OCI-LY1 (cell line): ENCODE results near the gene ZDHHC14.

Source experiments
- H2AFZ ChIP-seq: fragments of 200-600 bp; sonication (generic), shearing (Covaris generic); 2 replicates; pipeline ENCODE4 v1.6.0; 2014; ENCODE audit warnings: antibody characterized with exemption, mild to moderate bottlenecking, low read length
- H3F3A ChIP-seq: fragments of 200-600 bp; sonication (generic), shearing (Covaris generic); 2 replicates; pipeline ENCODE4 v1.6.0; 2014; ENCODE audit warnings: mild to moderate bottlenecking, antibody characterized with exemption, low read length, moderate library complexity; ENCODE audit not compliant: insufficient read depth
- H3K27ac ChIP-seq: fragments of 200-600 bp; sonication (generic); 2 replicates; pipeline ENCODE4 v1.5.1; 2014; ENCODE audit warnings: low read length, mixed run types, mild to moderate bottlenecking, low read depth; ENCODE audit not compliant: poor library complexity, severe bottlenecking
- H3K27me3 ChIP-seq: fragments of 200-600 bp; sonication (generic); 2 replicates; pipeline ENCODE4 v1.6.0; 2014; ENCODE audit warnings: antibody characterized with exemption, mild to moderate bottlenecking, low read length, moderate library complexity; ENCODE audit not compliant: insufficient read depth
- H3K36me3 ChIP-seq: fragments of 200-600 bp; sonication (generic); 2 replicates; pipeline ENCODE4 v1.6.1; 2014; ENCODE audit warnings: mild to moderate bottlenecking, antibody characterized with exemption, low read length, moderate library complexity, mixed read lengths; ENCODE audit not compliant: insufficient read depth
- H3K4me1 ChIP-seq: fragments of 200-600 bp; sonication (generic); 2 replicates; pipeline ENCODE4 v1.5.1; 2014; ENCODE audit warnings: mild to moderate bottlenecking, low read length, moderate library complexity; ENCODE audit not compliant: insufficient read depth, severe bottlenecking
- H3K4me2 ChIP-seq: fragments of 200-600 bp; sonication (generic), shearing (Covaris generic); 2 replicates; pipeline ENCODE4 v1.6.1; 2014; ENCODE audit warnings: low read length
- H3K4me3 ChIP-seq: fragments of 200-600 bp; sonication (generic); 2 replicates; pipeline ENCODE4 v1.5.1; 2014; ENCODE audit warnings: low read length, low read depth, mild to moderate bottlenecking, mixed read lengths; ENCODE audit not compliant: poor library complexity, severe bottlenecking
- H3K79me2 ChIP-seq: fragments of 200-600 bp; shearing (Covaris generic); 2 replicates; pipeline ENCODE4 v1.6.1; 2016; ENCODE audit warnings: mixed run types, low read length, mixed read lengths; ENCODE audit not compliant: insufficient read depth
- H3K9ac ChIP-seq: fragments of 200-600 bp; sonication (generic), shearing (Covaris generic); 2 replicates; pipeline ENCODE4 v1.6.1; 2014; ENCODE audit warnings: mild to moderate bottlenecking, low read length, mixed read lengths
- H3K9me2 ChIP-seq: fragments of 200-600 bp; sonication (generic), shearing (Covaris generic); 2 replicates; pipeline ENCODE4 v1.6.1; 2014; ENCODE audit warnings: low read depth, mild to moderate bottlenecking, low read length, mixed read lengths
- H3K9me3 ChIP-seq: fragments of 200-600 bp; shearing (Covaris generic); 2 replicates; pipeline ENCODE4 v1.6.1; 2014; ENCODE audit warnings: low read length, mixed read lengths
- H4K20me1 ChIP-seq: fragments of 200-600 bp; sonication (generic), shearing (Covaris generic); 2 replicates; pipeline ENCODE4 v1.6.0; 2016; ENCODE audit warnings: mild to moderate bottlenecking, low read length; ENCODE audit not compliant: insufficient read depth
- EZH2 ChIP-seq: fragments of 200-600 bp; sonication (generic), shearing (Covaris generic); IDR thresholded peaks from 2 replicates; pipeline ENCODE4 v1.8.0; 2017; ENCODE audit warnings: borderline replicate concordance, mixed run types, mild to moderate bottlenecking, antibody characterized with exemption, low read length, moderate library complexity, mixed read lengths
- TF ChIP-seq, protein P1 (sequence below): fragments of 200-600 bp; sonication (generic), shearing (Covaris generic); IDR thresholded peaks from 2 replicates; pipeline ENCODE4 v1.5.1; 2017; ENCODE audit warnings: mild to moderate bottlenecking, antibody characterized with exemption, low read length, moderate library complexity, mixed read lengths

ZDHHC14 gene

DNA sequence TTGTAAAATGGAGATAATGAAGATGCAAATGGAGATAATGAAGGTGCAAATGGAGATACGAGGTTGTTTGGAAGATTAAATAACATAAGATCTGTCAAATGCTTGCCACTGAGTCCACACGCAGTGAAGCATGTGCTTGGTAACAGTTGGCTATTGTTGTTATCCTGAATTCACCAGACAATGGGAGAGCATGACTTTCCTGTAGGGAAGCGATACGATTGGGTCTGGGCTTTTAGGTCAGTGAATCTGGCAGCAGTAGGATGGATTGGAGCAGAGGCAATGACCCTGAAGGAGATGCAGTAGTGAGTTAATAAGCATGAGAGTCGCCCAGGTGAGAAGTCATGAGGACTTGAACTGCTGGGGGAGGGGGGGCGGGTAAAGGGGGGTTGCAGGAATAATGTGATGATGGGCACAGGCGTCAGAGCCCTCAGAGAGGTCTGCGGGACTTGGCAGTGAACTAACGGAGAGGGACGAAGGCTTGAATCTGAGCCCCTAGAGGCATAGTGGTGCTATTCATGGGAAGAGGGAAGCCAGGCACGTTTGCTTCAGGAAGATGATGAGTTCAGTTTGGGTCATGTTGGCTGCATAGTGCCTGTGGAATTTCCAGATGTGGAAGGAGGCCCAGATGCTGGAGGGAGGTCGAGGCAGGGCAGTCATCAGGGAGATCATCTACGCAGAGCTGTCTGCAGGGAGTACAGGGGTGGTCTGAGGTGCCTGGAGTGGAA is 55.4 kb downstream of the ZDHHC14 start:
- TF ChIP-seq, protein P1, sequence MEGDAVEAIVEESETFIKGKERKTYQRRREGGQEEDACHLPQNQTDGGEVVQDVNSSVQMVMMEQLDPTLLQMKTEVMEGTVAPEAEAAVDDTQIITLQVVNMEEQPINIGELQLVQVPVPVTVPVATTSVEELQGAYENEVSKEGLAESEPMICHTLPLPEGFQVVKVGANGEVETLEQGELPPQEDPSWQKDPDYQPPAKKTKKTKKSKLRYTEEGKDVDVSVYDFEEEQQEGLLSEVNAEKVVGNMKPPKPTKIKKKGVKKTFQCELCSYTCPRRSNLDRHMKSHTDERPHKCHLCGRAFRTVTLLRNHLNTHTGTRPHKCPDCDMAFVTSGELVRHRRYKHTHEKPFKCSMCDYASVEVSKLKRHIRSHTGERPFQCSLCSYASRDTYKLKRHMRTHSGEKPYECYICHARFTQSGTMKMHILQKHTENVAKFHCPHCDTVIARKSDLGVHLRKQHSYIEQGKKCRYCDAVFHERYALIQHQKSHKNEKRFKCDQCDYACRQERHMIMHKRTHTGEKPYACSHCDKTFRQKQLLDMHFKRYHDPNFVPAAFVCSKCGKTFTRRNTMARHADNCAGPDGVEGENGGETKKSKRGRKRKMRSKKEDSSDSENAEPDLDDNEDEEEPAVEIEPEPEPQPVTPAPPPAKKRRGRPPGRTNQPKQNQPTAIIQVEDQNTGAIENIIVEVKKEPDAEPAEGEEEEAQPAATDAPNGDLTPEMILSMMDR, result no peak

DNA sequence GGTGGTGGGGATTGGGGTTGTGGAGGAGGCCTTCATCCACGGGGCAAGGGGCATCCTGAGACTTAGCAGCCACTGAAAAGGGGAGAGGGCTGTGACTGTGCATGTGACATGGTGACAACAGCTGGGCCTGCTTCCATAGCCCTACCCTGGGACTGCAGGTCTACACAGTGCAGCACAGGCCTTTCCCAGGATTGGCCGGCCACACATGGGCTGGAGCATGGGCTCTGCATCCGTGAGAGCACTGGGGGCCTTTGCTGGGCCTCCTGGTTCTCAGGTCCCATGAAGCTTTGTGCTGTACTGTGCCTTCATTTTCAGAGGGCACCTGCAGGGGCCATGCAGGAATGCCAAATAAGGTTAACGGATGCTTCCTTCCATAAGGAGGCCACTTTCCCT is 56.0 kb downstream of the ZDHHC14 start:
- Histone ChIP-seq H4K20me1 (no peaks in the 10 kb centered on the region), H3K9me2 (no peaks in the 10 kb centered on the region), H3K27me3 (no peaks in the 10 kb centered on the region), H3F3A (no peaks in the 10 kb centered on the region), H3K36me3 (no peaks in the 10 kb centered on the region), H3K9me3 (no peaks in the 10 kb centered on the region), H3K4me3 (no peak overlapping the region), H3K9ac (no peak overlapping the region), H3K79me2 (no peaks in the 10 kb centered on the region), H3K4me2 (no peak overlapping the region), H3K4me1 (no peaks in the 10 kb centered on the region), H2AFZ (no peak overlapping the region), H3K27ac (no peak overlapping the region)
- TF ChIP-seq EZH2, result no peak
- TF ChIP-seq, protein P1, result no peak

More for the DNA sequence above, 55.4 kb downstream of the ZDHHC14 start:
- Histone ChIP-seq H3K27me3 (no peaks in the 10 kb centered on the region), H3K4me3 (no peak overlapping the region), H3K36me3 (no peaks in the 10 kb centered on the region), H3K4me2 (no peak overlapping the region), H3F3A (no peaks in the 10 kb centered on the region), H3K9me2 (no peaks in the 10 kb centered on the region), H3K27ac (no peak overlapping the region), H2AFZ (no peak overlapping the region), H3K9ac (no peak overlapping the region), H3K4me1 (no peaks in the 10 kb centered on the region), H3K9me3 (no peaks in the 10 kb centered on the region), H3K79me2 (no peaks in the 10 kb centered on the region), H4K20me1 (no peaks in the 10 kb centered on the region)

DNA sequence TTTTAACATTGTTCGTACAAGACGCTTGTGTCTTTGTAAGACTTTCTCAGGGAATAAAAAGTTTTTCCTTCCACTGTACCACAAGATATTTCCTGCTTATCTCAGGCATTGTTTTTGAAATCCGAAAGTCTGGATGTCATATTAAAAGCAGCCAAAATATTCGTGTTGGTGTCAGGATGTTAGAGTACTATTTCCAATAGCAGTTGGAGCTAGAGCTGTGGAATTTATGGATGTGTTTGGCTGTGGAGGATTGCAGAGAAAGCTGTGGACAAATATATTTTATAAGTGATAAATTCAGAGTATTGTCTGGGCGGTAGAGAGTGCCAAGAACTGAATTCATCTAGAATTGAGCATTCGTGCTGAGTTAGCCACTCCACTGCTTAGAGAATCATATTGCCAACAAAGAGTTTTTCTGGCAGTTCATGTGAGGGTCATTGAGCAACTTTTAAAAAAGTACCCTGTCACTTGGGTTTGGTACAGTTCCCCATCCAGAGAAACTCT is 57.7 kb downstream of the ZDHHC14 start:
- Histone ChIP-seq H3F3A (no peaks in the 10 kb centered on the region), H3K27ac (no peak overlapping the region), H3K9me3 (no peaks in the 10 kb centered on the region), H3K9me2 (no peaks in the 10 kb centered on the region), H4K20me1 (no peaks in the 10 kb centered on the region), H3K4me3 (no peak overlapping the region), H3K79me2 (no peaks in the 10 kb centered on the region), H3K9ac (no peak overlapping the region), H3K4me2 (no peak overlapping the region), H3K4me1 (no peaks in the 10 kb centered on the region), H2AFZ (no peak overlapping the region), H3K36me3 (no peaks in the 10 kb centered on the region), H3K27me3 (no peaks in the 10 kb centered on the region)
- TF ChIP-seq, protein P1, result no peak
- no peak for TF ChIP-seq EZH2
